OCI-LY3 (cell line): ENCODE measurements around the gene OSBPL3.

Source experiments
- EZH2phosphoT487 ChIP-seq: fragments of 200-600 bp; shearing (Covaris generic); IDR thresholded peaks from 2 replicates; pipeline ENCODE4 v1.6.1; 2018; ENCODE audit warnings: antibody characterized with exemption, mixed run types, low read depth
- TF ChIP-seq, protein P1 (sequence below): fragments of 200-600, 300-600 bp; sonication (generic); IDR thresholded peaks from 2 replicates; pipeline ENCODE4 v1.5.1; 2014; ENCODE audit warnings: antibody characterized with exemption, low read length, low read depth

DNA sequence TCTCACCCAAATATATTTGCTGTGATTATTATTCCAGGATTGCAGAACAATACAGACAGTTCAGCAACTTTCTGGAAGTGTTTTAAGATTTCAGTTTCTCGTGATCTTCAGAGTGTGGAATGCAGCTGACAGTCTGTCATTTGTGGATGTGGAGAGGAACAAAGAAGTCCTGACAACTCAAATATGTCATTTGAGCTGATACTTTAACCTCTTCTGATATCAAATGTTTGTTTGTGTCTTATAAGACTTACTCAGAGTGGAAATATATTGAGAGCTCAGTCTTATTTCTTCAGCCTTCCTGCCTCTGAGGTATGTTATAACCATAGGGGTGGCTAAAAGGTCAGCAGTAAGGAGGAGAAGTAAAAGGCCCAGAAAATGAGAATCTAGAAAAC is 96.4 kb downstream of the OSBPL3 start:
- TF ChIP-seq, protein P1, sequence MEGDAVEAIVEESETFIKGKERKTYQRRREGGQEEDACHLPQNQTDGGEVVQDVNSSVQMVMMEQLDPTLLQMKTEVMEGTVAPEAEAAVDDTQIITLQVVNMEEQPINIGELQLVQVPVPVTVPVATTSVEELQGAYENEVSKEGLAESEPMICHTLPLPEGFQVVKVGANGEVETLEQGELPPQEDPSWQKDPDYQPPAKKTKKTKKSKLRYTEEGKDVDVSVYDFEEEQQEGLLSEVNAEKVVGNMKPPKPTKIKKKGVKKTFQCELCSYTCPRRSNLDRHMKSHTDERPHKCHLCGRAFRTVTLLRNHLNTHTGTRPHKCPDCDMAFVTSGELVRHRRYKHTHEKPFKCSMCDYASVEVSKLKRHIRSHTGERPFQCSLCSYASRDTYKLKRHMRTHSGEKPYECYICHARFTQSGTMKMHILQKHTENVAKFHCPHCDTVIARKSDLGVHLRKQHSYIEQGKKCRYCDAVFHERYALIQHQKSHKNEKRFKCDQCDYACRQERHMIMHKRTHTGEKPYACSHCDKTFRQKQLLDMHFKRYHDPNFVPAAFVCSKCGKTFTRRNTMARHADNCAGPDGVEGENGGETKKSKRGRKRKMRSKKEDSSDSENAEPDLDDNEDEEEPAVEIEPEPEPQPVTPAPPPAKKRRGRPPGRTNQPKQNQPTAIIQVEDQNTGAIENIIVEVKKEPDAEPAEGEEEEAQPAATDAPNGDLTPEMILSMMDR, result no peak
- TF ChIP-seq EZH2phosphoT487, result no peak
